ENCODE results near the gene DHRS12. TPM values are rescaled to one million over a fixed set of nuclear protein-coding genes. Genes with fewer than 3 reads are reported as not detected.

Gene DHRS12
- total RNA-seq, 4 donors from 2014 or later, result 11.8 to 22.2 (median 17.4) TPM

GRCh38 chr13:51764184-51765141, 39.5 kb downstream of the DHRS12 start:
- no peak for DNase-seq (ENCODE audit: low spot score)
- ATAC-seq (ENCODE audit: low FRiP score), result peak; percentile 62
- no peak for TF ChIP-seq CTCF (IDR thresholded peaks at IDR 0.05)

- no peak for TF ChIP-seq CTCF (IDR thresholded peaks at IDR 0.05)
- no peak for DNase-seq (ENCODE audit: low spot score)
- ATAC-seq (ENCODE audit: low FRiP score), result no peak
These were observed 40.5 kb downstream of the DHRS12 start for GRCh38 chr13:51763486-51763885.

- TF ChIP-seq CTCF (IDR thresholded peaks at IDR 0.05), result no peak
- DNase-seq (ENCODE audit: low spot score) (no peak), ATAC-seq (ENCODE audit: low FRiP score) (no peak)
These were observed 42.2 kb downstream of the DHRS12 start for GRCh38 chr13:51761643-51762350.

GRCh38 chr13:51760592-51760991, 43.4 kb downstream of the DHRS12 start:
- ATAC-seq (ENCODE audit: low FRiP score) (no peak), DNase-seq (ENCODE audit: low spot score) (no peak)
- no peak for TF ChIP-seq CTCF (IDR thresholded peaks at IDR 0.05)

- DNase-seq (ENCODE audit: low spot score) (no peak), ATAC-seq (ENCODE audit: low FRiP score) (no peak)
- no peak for TF ChIP-seq CTCF (IDR thresholded peaks at IDR 0.05)
These were observed 44.7 kb downstream of the DHRS12 start for GRCh38 chr13:51759240-51759639.

GRCh38 chr13:51758691-51759090, 45.3 kb downstream of the DHRS12 start:
- TF ChIP-seq CTCF (IDR thresholded peaks at IDR 0.05), result no peak
- no peak for DNase-seq (ENCODE audit: low spot score)
- ATAC-seq (ENCODE audit: low FRiP score), result no peak
